ENCODE data around the gene BACE1-AS. TPM values are rescaled to one million over a fixed set of nuclear protein-coding genes. Genes with fewer than 3 reads are reported as not detected.

Gene BACE1-AS
- total RNA-seq, 1 experiment from 2014 or later = 8.8 TPM

DNA sequence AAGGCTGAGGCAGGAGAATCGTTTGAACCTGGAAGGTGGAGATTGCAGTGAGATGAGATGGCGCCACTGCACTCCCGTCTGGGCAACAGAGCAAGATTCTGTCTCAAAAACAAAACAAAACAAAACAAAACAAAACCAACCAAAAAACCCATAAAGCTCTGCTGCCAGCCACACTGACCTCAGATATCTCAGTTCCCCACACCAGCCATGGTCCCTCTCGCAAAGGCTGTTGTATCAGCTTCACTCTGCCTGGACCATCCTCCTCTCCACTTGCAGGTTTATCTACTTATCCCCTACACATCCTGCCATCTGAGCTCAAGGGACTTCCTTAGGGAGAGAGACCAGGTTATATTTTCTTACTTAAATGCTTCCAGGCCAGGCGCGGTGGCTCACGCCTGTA, 11.1 kb downstream of the BACE1-AS start:
- Mint-ChIP-seq H3K27ac (ENCODE audit: unreplicated experiment) (no peak overlapping the region), H3K9me3 (ENCODE audit: low read depth, unreplicated experiment) (no peaks in the 10 kb centered on the region), H3K27me3 (ENCODE audit: unreplicated experiment) (peaks cover 22% of the 10 kb centered on the region), H3K4me1 (ENCODE audit: low read depth, unreplicated experiment) (peaks cover 22% of the 10 kb centered on the region), H3K36me3 (ENCODE audit: insufficient read depth, unreplicated experiment) (peaks cover 5% of the 10 kb centered on the region), H3K4me3 (ENCODE audit: low read depth, unreplicated experiment) (no peak overlapping the region)
- no TSS peak for BruUV-seq (replicated peaks)
- no peak for DNase-seq
- TF ChIP-seq, protein P1, sequence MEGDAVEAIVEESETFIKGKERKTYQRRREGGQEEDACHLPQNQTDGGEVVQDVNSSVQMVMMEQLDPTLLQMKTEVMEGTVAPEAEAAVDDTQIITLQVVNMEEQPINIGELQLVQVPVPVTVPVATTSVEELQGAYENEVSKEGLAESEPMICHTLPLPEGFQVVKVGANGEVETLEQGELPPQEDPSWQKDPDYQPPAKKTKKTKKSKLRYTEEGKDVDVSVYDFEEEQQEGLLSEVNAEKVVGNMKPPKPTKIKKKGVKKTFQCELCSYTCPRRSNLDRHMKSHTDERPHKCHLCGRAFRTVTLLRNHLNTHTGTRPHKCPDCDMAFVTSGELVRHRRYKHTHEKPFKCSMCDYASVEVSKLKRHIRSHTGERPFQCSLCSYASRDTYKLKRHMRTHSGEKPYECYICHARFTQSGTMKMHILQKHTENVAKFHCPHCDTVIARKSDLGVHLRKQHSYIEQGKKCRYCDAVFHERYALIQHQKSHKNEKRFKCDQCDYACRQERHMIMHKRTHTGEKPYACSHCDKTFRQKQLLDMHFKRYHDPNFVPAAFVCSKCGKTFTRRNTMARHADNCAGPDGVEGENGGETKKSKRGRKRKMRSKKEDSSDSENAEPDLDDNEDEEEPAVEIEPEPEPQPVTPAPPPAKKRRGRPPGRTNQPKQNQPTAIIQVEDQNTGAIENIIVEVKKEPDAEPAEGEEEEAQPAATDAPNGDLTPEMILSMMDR (IDR thresholded peaks at IDR 0.05; ENCODE audit: unreplicated experiment) = no peak
- CTCF ChIA-PET = no interaction called here
- intact Hi-C loops (cut with micrococcal nuclease; ENCODE audit: unreplicated experiment) = no loop called here

DNA sequence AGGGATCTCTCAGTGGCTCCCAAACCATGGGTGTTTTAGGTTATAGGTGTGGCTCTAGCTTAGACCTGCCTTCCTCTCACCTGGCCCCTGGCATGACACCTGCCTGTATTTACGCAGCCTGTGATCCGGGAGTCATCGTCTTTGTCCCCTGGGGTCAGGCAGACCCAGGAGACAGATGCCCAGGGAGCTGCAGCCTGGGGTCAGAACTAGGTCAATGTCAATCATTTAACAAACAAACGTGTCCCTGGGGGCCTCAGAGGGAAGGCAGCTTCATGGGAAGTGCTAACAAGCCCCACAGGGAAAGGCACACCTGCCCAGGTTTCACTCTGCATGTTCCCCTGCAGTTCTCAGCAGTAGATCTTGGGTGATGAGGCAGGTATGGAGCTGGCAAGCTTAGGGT, 12.0 kb downstream of the BACE1-AS start:
- no peak overlapping the region for H3K27ac Mint-ChIP-seq (ENCODE audit: unreplicated experiment)
- CTCF ChIA-PET = interaction anchor here (0.6 kb wide), 1 partner anchor 7 kb away, joined by 3 read pairs; no protein-coding TSS in a partner anchor

DNA sequence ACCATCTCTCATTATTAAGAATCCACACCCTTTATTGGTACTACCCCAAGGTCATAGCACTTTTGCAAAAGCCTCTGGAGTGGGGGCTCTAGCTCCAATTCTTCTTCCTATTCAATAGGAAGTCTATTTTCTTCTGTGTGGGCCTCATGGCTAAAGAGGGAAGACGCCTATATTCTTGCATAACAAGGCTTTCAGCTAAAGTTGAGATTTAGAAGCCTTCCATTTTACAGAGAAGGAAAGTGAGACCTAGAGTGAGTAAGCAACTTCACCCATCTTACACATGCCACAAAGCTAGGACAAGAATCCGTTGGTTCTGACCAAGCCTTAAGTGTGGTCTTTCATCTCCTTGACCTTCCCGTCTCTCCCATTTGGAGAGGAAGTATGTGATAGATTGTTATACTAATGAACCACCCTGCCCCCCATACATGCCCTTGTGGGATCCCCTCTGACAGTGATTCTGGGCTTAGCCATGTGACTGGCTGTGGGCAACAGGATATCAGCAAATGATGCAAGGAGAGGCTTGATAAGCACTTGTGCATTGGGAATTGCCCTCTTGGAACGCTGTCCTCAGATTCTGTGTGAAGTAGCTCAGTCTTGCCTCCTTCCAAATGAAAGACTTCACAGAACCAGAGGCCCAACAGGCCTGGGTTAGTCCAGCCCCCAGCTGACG, 12.6 kb downstream of the BACE1-AS start:
- no peak overlapping the region for H3K4me3 Mint-ChIP-seq (ENCODE audit: low read depth, unreplicated experiment)
- H3K4me1 Mint-ChIP-seq (ENCODE audit: low read depth, unreplicated experiment) = peaks cover 22% of the 10 kb centered on the region
- CTCF ChIA-PET = interaction anchor here (0.6 kb wide), 1 partner anchor 8 kb away, joined by 3 read pairs; no protein-coding TSS in a partner anchor
- BruUV-seq (replicated peaks) = no TSS peak
- no peak overlapping the region for H3K27ac Mint-ChIP-seq (ENCODE audit: unreplicated experiment)
- H3K36me3 Mint-ChIP-seq (ENCODE audit: insufficient read depth, unreplicated experiment) = peaks cover 5% of the 10 kb centered on the region
- TF ChIP-seq, protein P1 (IDR thresholded peaks at IDR 0.05; ENCODE audit: unreplicated experiment) = no peak
- no peaks in the 10 kb centered on the region for H3K9me3 Mint-ChIP-seq (ENCODE audit: low read depth, unreplicated experiment)
- intact Hi-C loops (cut with micrococcal nuclease; ENCODE audit: unreplicated experiment) = no loop called here
- no peak for DNase-seq
- peaks cover 22% of the 10 kb centered on the region for H3K27me3 Mint-ChIP-seq (ENCODE audit: unreplicated experiment)

More for the DNA sequence above, 12.0 kb downstream of the BACE1-AS start:
- H3K4me1 Mint-ChIP-seq (ENCODE audit: low read depth, unreplicated experiment) = peaks cover 22% of the 10 kb centered on the region
- no TSS peak for BruUV-seq (replicated peaks)
- intact Hi-C loops (cut with micrococcal nuclease; ENCODE audit: unreplicated experiment) = no loop called here
- no peaks in the 10 kb centered on the region for H3K9me3 Mint-ChIP-seq (ENCODE audit: low read depth, unreplicated experiment)
- H3K4me3 Mint-ChIP-seq (ENCODE audit: low read depth, unreplicated experiment) = no peak overlapping the region
- TF ChIP-seq, protein P1 (IDR thresholded peaks at IDR 0.05; ENCODE audit: unreplicated experiment) = no peak
- no peak for DNase-seq
- peaks cover 22% of the 10 kb centered on the region for H3K27me3 Mint-ChIP-seq (ENCODE audit: unreplicated experiment)
- peaks cover 5% of the 10 kb centered on the region for H3K36me3 Mint-ChIP-seq (ENCODE audit: insufficient read depth, unreplicated experiment)

DNA sequence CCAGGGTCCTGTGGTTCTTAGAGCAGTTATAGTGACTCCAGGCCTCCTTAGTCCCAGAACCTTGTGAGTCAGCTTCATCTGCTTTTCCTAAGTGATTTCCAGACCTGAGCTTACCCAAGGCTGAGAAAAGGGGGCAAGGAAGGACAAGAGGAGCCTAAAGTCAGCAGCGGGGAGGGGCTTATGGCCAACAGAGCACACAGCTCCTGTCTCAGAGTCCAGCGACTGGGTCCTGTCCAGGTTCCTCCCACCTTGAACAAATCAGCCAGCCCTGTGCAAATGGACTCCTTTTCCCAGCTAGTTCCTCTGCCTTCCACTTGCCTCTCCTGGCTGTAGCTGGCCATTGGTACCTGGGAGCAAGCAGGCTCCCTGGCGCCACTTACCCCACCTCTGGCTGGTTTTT, 14.0 kb downstream of the BACE1-AS start:
- intact Hi-C loops (cut with micrococcal nuclease; ENCODE audit: unreplicated experiment) = no loop called here
- Mint-ChIP-seq H3K36me3 (ENCODE audit: insufficient read depth, unreplicated experiment) (no peaks in the 10 kb centered on the region), H3K9me3 (ENCODE audit: low read depth, unreplicated experiment) (no peaks in the 10 kb centered on the region), H3K27ac (ENCODE audit: unreplicated experiment) (no peak overlapping the region), H3K27me3 (ENCODE audit: unreplicated experiment) (peaks cover 22% of the 10 kb centered on the region), H3K4me3 (ENCODE audit: low read depth, unreplicated experiment) (no peak overlapping the region), H3K4me1 (ENCODE audit: low read depth, unreplicated experiment) (peaks cover 12% of the 10 kb centered on the region)
- CTCF ChIA-PET = no interaction called here
- TF ChIP-seq, protein P1 (IDR thresholded peaks at IDR 0.05; ENCODE audit: unreplicated experiment) = no peak
- no peak for DNase-seq
- BruUV-seq (replicated peaks) = no TSS peak
